ENCODE data around the gene NENF. TPM values are rescaled to one million over a fixed set of nuclear protein-coding genes. Genes with fewer than 3 reads are reported as not detected.
A peak's percentile ranks its signal among the peaks of the same experiment; 100 is the strongest.

Gene NENF
- total RNA-seq, 2 donors from 2014 or later, result 85.4 to 89.7 TPM

DNA sequence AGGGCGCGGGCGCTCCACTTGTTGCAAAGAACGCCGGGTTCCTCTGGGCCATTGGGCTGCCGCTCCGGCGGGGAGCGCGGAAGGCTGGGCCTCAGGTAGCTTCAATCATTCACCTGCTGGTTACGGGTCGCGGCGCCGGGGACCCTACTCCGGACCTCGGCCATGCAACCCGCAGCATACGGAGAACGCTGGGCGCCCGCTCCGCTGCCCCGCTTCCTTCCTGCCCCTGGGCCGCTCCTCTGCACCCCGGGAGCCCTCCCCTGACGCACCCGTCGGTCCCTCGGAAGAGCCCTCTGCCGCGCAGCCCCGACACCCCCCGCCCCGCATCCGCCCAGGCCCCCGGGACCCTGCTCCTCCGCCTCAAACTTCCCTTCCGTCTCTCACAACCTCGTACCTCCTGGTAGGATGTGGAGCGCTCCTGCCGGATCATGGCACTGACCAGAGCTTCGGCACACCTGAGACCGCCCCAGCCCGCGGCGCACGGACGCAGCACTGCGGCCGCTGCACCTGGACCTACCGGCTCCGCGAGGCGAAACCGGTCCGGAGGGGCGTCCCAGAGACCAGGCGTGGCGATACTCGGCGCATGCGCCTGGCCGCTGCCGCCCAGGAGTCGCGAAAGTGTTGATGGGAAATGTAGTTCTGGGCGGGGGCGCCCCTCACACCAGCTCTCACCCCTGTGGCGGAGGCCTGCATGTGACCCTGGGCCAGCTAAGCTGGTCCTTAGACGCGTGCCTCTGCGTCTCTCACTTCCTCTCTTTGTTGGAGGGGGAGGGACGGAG is 18.2 kb upstream of the NENF start, which contains the start of gene PACC1:
Gene PACC1 (minus strand): TSS at position 559 of the 779 bp plus-strand sequence. CDS start 129 bp downstream, at position 430.
- H3K27ac ChIP-seq, result peak within 1 kb of the TSS; percentile 4 to 65 (median 56)
- DNase-seq (peak; percentile 88 to 94 (median 92)), ATAC-seq (peak; percentile 94)
- H3K36me3 ChIP-seq (replicated peaks in 1 of 2; ENCODE audit: insufficient read depth in 1 of 2, low read depth in 2 of 2), result no peaks in the 10 kb centered on the region
- no peaks in the 10 kb centered on the region for H3K27me3 ChIP-seq
- 0 to 2% methylated on average over 25 to 74 of the region's 74 CpGs for WGBS, 2 donors
- peak; percentile 70 to 86 (median 82) for TF ChIP-seq POLR2A (IDR thresholded peaks at IDR 0.05)
- TF ChIP-seq CTCF (IDR thresholded peaks at IDR 0.05), result peak in 1 of 7 experiments; percentile 18
- H3K4me1 ChIP-seq, result peaks cover 12% of the 10 kb centered on the region
- peak within 1 kb of the TSS; percentile 44 to 84 for H3K4me3 ChIP-seq
- intact Hi-C loops (cut with DNase I), result no loop called here
- no peaks in the 10 kb centered on the region for H3K9me3 ChIP-seq

- no peaks in the 10 kb centered on the region for H3K9me3 ChIP-seq
- H3K27me3 ChIP-seq, result no peaks in the 10 kb centered on the region
- WGBS, 2 donors, result 54 to 57% methylated on average over 9 to 13 of the region's 13 CpGs
- no peak overlapping the region for H3K4me3 ChIP-seq
- no peak for TF ChIP-seq POLR2A (IDR thresholded peaks at IDR 0.05)
- TF ChIP-seq CTCF (IDR thresholded peaks at IDR 0.05), result peak in 1 of 7 experiments; percentile 14
- no peak for DNase-seq
- peaks cover 12% of the 10 kb centered on the region for H3K4me1 ChIP-seq
- ATAC-seq, result no peak
- no peaks in the 10 kb centered on the region for H3K36me3 ChIP-seq (replicated peaks in 1 of 2; ENCODE audit: insufficient read depth in 1 of 2, low read depth in 2 of 2)
- intact Hi-C loops (cut with DNase I), result no loop called here
- peak overlapping the region in 3 of 4 donors; percentile 52 to 65 (median 61) for H3K27ac ChIP-seq
Measured at GRCh38 chr1:212415107-212415841, 17.4 kb upstream of the NENF start.

DNA sequence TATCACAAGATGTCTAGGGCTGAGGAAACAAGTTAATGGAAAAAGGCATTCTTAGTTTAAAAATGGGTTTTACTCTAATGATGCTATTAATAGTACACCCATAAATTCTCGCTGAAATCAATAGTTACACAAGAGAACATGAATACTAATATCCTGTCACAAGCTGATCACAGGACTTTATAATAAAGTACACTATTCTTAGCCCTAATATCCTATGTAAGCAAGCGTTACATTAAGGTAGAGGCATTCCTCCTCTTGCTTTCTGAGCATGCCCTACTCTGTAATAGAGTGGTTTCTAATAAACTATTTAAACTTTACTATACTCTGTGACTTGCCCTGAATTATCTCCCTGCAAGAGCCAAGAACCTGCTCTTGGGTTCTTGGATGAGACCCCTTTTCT is 11.6 kb upstream of the NENF start:
- TF ChIP-seq CTCF (IDR thresholded peaks at IDR 0.05) (no peak), POLR2A (IDR thresholded peaks at IDR 0.05) (no peak)
- H3K36me3 ChIP-seq (replicated peaks in 1 of 2; ENCODE audit: insufficient read depth in 1 of 2, low read depth in 2 of 2), result no peaks in the 10 kb centered on the region
- no peaks in the 10 kb centered on the region for H3K9me3 ChIP-seq
- H3K4me1 ChIP-seq, result no peaks in the 10 kb centered on the region
- no peak for ATAC-seq
- H3K4me3 ChIP-seq, result no peak overlapping the region
- H3K27ac ChIP-seq, result no peak overlapping the region
- H3K27me3 ChIP-seq, result no peaks in the 10 kb centered on the region
- DNase-seq, result no peak
- 50 to 55% methylated on average over 2 of the region's 2 CpGs for WGBS, 2 donors
- intact Hi-C loops (cut with DNase I), result no loop called here

GRCh38 chr1:212423879-212424278 is 8.8 kb upstream of the NENF start:
- no peaks in the 10 kb centered on the region for H3K9me3 ChIP-seq
- intact Hi-C loops (cut with DNase I), result no loop called here
- H3K4me3 ChIP-seq, result no peak overlapping the region
- H3K27me3 ChIP-seq, result no peaks in the 10 kb centered on the region
- no peaks in the 10 kb centered on the region for H3K4me1 ChIP-seq
- WGBS, 2 donors, result 60 to 61% methylated on average over 3 of the region's 3 CpGs
- ATAC-seq, result no peak
- no peaks in the 10 kb centered on the region for H3K36me3 ChIP-seq (replicated peaks in 1 of 2; ENCODE audit: insufficient read depth in 1 of 2, low read depth in 2 of 2)
- no peak overlapping the region for H3K27ac ChIP-seq
- no peak for DNase-seq
- TF ChIP-seq POLR2A (IDR thresholded peaks at IDR 0.05) (no peak), CTCF (IDR thresholded peaks at IDR 0.05) (no peak)
